ENCODE results near the gene DCAF4L1. TPM values are rescaled to one million over a fixed set of nuclear protein-coding genes. Genes with fewer than 3 reads are reported as not detected.

DCAF4L1 gene
- total and polyA plus RNA-seq, 4 donors, result 0.05 to 0.48 (median 0.30) TPM

DNA sequence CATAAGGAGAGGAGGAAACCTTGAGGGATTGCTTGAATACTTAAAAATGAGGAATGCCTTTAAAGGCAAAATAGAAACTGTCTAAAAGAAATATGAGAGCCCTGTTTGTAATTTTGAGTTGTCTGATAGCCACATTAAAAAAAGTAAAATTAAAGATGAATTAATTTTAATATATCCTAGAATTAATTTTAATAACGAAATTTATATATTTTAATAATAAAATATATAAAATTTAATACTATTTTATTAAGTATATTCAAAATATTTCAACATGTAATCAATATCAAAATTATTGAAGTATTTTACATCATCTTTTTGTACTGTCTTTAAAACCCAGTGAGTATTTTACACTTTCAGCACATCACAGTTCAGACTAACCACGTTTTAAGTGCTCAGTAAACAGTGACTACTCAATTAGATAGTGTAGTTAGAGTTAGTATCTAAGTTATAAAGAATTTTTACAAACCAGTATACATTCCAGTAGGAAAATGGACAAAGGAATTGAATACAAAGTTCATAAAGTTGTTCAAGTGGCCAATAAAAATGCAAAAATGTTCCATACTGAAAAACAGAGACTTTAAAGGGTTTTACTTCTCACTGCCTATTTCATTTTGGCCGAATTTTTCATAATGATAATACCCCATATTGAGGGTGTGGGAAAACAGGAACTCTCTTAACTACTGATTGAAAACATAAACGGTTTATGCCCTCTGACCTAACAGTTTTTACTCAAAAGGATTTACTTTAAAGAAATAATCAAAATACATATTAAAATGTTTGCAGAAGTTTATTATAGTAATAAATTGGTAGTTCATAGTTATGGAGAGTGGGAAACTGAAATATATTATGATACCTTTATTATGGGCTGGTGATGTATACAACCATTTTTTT is 11.7 kb downstream of the DCAF4L1 start:
- no peak for DNase-seq
- intact Hi-C loops (cut with DNase I), result no loop called here

GRCh38 chr4:41994461-41994985 is 13.0 kb downstream of the DCAF4L1 start:
- DNase-seq, result no peak
- no peak for ATAC-seq (ENCODE audit: low FRiP score)
- H3K27ac ChIP-seq (ENCODE audit: low read depth in 1 of 2, low read length in 2 of 2), result no peak overlapping the region
- H3K36me3 ChIP-seq (ENCODE audit: control insufficient read depth in 1 of 2, insufficient read depth in 2 of 2, low read length in 1 of 2), result no peaks in the 10 kb centered on the region
- H3K9me3 ChIP-seq (ENCODE audit: control insufficient read depth, low read length), result no peaks in the 10 kb centered on the region
- H3K27me3 ChIP-seq (ENCODE audit: control insufficient read depth in 1 of 2, insufficient read depth in 2 of 2, low read length in 1 of 2), result no peaks in the 10 kb centered on the region
- WGBS, 2 donors, result 88 to 92% methylated on average over 3 of the region's 3 CpGs
- peaks cover 3 to 4% of the 10 kb centered on the region in 2 donors for H3K4me1 ChIP-seq (ENCODE audit: control insufficient read depth in 1 of 2, insufficient read depth in 2 of 2, low read length in 2 of 2)
- H3K4me3 ChIP-seq (ENCODE audit: low read length in 2 of 2), result no peak overlapping the region
- intact Hi-C loops (cut with DNase I), result no loop called here

More for the DNA sequence above, 11.7 kb downstream of the DCAF4L1 start:
- no peak for ATAC-seq (ENCODE audit: low FRiP score)
- Histone ChIP-seq H3K4me1 (ENCODE audit: control insufficient read depth in 1 of 2, insufficient read depth in 2 of 2, low read length in 2 of 2) (peaks cover 3 to 4% of the 10 kb centered on the region in 2 donors), H3K9me3 (ENCODE audit: control insufficient read depth, low read length) (no peaks in the 10 kb centered on the region), H3K27me3 (ENCODE audit: control insufficient read depth in 1 of 2, insufficient read depth in 2 of 2, low read length in 1 of 2) (no peaks in the 10 kb centered on the region), H3K27ac (ENCODE audit: low read depth in 1 of 2, low read length in 2 of 2) (no peak overlapping the region), H3K4me3 (ENCODE audit: low read length in 2 of 2) (no peak overlapping the region), H3K36me3 (ENCODE audit: control insufficient read depth in 1 of 2, insufficient read depth in 2 of 2, low read length in 1 of 2) (no peaks in the 10 kb centered on the region)
- 85 to 88% methylated on average over 4 of the region's 4 CpGs for WGBS, 2 donors

GRCh38 chr4:41998019-41998418 is 16.5 kb downstream of the DCAF4L1 start:
- H3K4me1 ChIP-seq (ENCODE audit: control insufficient read depth in 1 of 2, insufficient read depth in 2 of 2, low read length in 2 of 2), result no peaks in the 10 kb centered on the region
- no peak overlapping the region for H3K27ac ChIP-seq (ENCODE audit: low read depth in 1 of 2, low read length in 2 of 2)
- intact Hi-C loops (cut with DNase I), result no loop called here
- ATAC-seq (ENCODE audit: low FRiP score) (no peak), DNase-seq (no peak)
- WGBS, 2 donors, result 93% methylated on average over 3 of the region's 3 CpGs
- H3K4me3 ChIP-seq (ENCODE audit: low read length in 2 of 2), result no peak overlapping the region
- no peaks in the 10 kb centered on the region for H3K27me3 ChIP-seq (ENCODE audit: control insufficient read depth in 1 of 2, insufficient read depth in 2 of 2, low read length in 1 of 2)
- no peaks in the 10 kb centered on the region for H3K9me3 ChIP-seq (ENCODE audit: control insufficient read depth, low read length)
- no peaks in the 10 kb centered on the region for H3K36me3 ChIP-seq (ENCODE audit: control insufficient read depth in 1 of 2, insufficient read depth in 2 of 2, low read length in 1 of 2)

- Histone ChIP-seq H3K4me1 (ENCODE audit: control insufficient read depth in 1 of 2, insufficient read depth in 2 of 2, low read length in 2 of 2) (no peaks in the 10 kb centered on the region), H3K9me3 (ENCODE audit: control insufficient read depth, low read length) (no peaks in the 10 kb centered on the region), H3K4me3 (ENCODE audit: low read length in 2 of 2) (no peak overlapping the region), H3K27ac (ENCODE audit: low read depth in 1 of 2, low read length in 2 of 2) (no peak overlapping the region), H3K27me3 (ENCODE audit: control insufficient read depth in 1 of 2, insufficient read depth in 2 of 2, low read length in 1 of 2) (no peaks in the 10 kb centered on the region), H3K36me3 (ENCODE audit: control insufficient read depth in 1 of 2, insufficient read depth in 2 of 2, low read length in 1 of 2) (no peaks in the 10 kb centered on the region)
- intact Hi-C loops (cut with DNase I), result no loop called here
- DNase-seq (no peak), ATAC-seq (ENCODE audit: low FRiP score) (no peak)
Observed at GRCh38 chr4:41999321-41999720, 17.8 kb downstream of the DCAF4L1 start.

GRCh38 chr4:42008011-42008786 is 26.6 kb downstream of the DCAF4L1 start:
- Histone ChIP-seq H3K36me3 (ENCODE audit: control insufficient read depth in 1 of 2, insufficient read depth in 2 of 2, low read length in 1 of 2) (peaks cover 2% of the 10 kb centered on the region in 2 donors), H3K27me3 (ENCODE audit: control insufficient read depth in 1 of 2, insufficient read depth in 2 of 2, low read length in 1 of 2) (no peaks in the 10 kb centered on the region), H3K4me1 (ENCODE audit: control insufficient read depth in 1 of 2, insufficient read depth in 2 of 2, low read length in 2 of 2) (no peaks in the 10 kb centered on the region), H3K9me3 (ENCODE audit: control insufficient read depth, low read length) (no peaks in the 10 kb centered on the region), H3K4me3 (ENCODE audit: low read length in 2 of 2) (no peak overlapping the region), H3K27ac (ENCODE audit: low read depth in 1 of 2, low read length in 2 of 2) (no peak overlapping the region)
- DNase-seq (no peak), ATAC-seq (ENCODE audit: low FRiP score) (no peak)
- WGBS, 2 donors, result 95% methylated on average over 3 of the region's 3 CpGs
- intact Hi-C loops (cut with DNase I), result no loop called here

DNA sequence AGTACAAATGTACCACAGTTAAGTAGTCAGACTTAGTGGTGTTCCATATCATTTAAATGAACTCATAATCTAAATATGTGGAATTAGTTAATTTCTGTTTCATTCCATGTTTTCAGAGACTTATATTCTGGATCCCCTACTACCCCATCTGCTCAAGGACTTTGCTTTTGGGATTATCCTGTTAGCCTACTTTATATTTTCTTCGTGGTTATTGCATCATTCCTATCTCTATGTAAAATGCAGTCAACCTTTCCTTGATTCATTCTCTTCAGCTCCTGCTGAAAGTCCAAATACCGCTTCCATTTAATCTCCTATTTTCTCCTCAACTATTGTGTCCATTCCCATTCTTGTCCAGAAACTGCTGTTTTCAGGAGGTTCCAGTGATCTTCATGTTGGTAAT is 33.9 kb downstream of the DCAF4L1 start:
- intact Hi-C loops (cut with DNase I), result no loop called here
- DNase-seq (no peak), ATAC-seq (ENCODE audit: low FRiP score) (no peak)
- no peak overlapping the region for H3K27ac ChIP-seq (ENCODE audit: low read depth in 1 of 2, low read length in 2 of 2)
- H3K9me3 ChIP-seq (ENCODE audit: control insufficient read depth, low read length), result no peaks in the 10 kb centered on the region
- H3K36me3 ChIP-seq (ENCODE audit: control insufficient read depth in 1 of 2, insufficient read depth in 2 of 2, low read length in 1 of 2), result peaks cover 0 to 2% of the 10 kb centered on the region in 2 donors
- no peak overlapping the region for H3K4me3 ChIP-seq (ENCODE audit: low read length in 2 of 2)
- no peaks in the 10 kb centered on the region for H3K27me3 ChIP-seq (ENCODE audit: control insufficient read depth in 1 of 2, insufficient read depth in 2 of 2, low read length in 1 of 2)
- WGBS, 2 donors, result 89 to 93% methylated on average over 2 of the region's 2 CpGs
- no peaks in the 10 kb centered on the region for H3K4me1 ChIP-seq (ENCODE audit: control insufficient read depth in 1 of 2, insufficient read depth in 2 of 2, low read length in 2 of 2)

- no peak for DNase-seq
- H3K4me3 ChIP-seq (ENCODE audit: low read length in 2 of 2), result no peak overlapping the region
- intact Hi-C loops (cut with DNase I), result no loop called here
- no peaks in the 10 kb centered on the region for H3K4me1 ChIP-seq (ENCODE audit: control insufficient read depth in 1 of 2, insufficient read depth in 2 of 2, low read length in 2 of 2)
- H3K9me3 ChIP-seq (ENCODE audit: control insufficient read depth, low read length), result no peaks in the 10 kb centered on the region
- no peak for ATAC-seq (ENCODE audit: low FRiP score)
- no peaks in the 10 kb centered on the region for H3K27me3 ChIP-seq (ENCODE audit: control insufficient read depth in 1 of 2, insufficient read depth in 2 of 2, low read length in 1 of 2)
- no peaks in the 10 kb centered on the region for H3K36me3 ChIP-seq (ENCODE audit: control insufficient read depth in 1 of 2, insufficient read depth in 2 of 2, low read length in 1 of 2)
- H3K27ac ChIP-seq (ENCODE audit: low read depth in 1 of 2, low read length in 2 of 2), result no peak overlapping the region
- WGBS, 2 donors, result 81 to 90% methylated on average over 2 of the region's 2 CpGs
Observed at GRCh38 chr4:42018451-42018850, 36.9 kb downstream of the DCAF4L1 start.
